T-helper 2 cell treated with Interferon-gamma antibody and Interleukin-4, amounts not matched to agents 5 μg/mL and 100 μg/mL, for 36 hours (primary cell): ENCODE results near the gene MYLK4.

Source experiments
- DNase-seq: peaks from one replicate; pipeline ENCODE4 v3.0.0; 2021; ENCODE audit warnings: low spot score
- H3K27ac Mint-ChIP-seq: one replicate; pipeline ENCODE4 v1.8.0; 2021; ENCODE audit warnings: mild to moderate bottlenecking, mixed read lengths
- H3K27me3 Mint-ChIP-seq: one replicate; pipeline ENCODE4 v1.8.0; 2021; ENCODE audit warnings: low read depth, mixed read lengths
- H3K36me3 Mint-ChIP-seq: one replicate; pipeline ENCODE4 v1.8.0; 2021; ENCODE audit warnings: low read depth, mixed read lengths
- H3K4me1 Mint-ChIP-seq: one replicate; pipeline ENCODE4 v1.8.0; 2021; ENCODE audit warnings: low read depth, mixed read lengths
- H3K4me3 Mint-ChIP-seq: one replicate; pipeline ENCODE4 v1.8.0; 2022; ENCODE audit warnings: mild to moderate bottlenecking, moderate library complexity, mixed read lengths
- H3K9me3 Mint-ChIP-seq: one replicate; pipeline ENCODE4 v1.8.0; 2021; ENCODE audit warnings: mixed read lengths

MYLK4 gene

DNA sequence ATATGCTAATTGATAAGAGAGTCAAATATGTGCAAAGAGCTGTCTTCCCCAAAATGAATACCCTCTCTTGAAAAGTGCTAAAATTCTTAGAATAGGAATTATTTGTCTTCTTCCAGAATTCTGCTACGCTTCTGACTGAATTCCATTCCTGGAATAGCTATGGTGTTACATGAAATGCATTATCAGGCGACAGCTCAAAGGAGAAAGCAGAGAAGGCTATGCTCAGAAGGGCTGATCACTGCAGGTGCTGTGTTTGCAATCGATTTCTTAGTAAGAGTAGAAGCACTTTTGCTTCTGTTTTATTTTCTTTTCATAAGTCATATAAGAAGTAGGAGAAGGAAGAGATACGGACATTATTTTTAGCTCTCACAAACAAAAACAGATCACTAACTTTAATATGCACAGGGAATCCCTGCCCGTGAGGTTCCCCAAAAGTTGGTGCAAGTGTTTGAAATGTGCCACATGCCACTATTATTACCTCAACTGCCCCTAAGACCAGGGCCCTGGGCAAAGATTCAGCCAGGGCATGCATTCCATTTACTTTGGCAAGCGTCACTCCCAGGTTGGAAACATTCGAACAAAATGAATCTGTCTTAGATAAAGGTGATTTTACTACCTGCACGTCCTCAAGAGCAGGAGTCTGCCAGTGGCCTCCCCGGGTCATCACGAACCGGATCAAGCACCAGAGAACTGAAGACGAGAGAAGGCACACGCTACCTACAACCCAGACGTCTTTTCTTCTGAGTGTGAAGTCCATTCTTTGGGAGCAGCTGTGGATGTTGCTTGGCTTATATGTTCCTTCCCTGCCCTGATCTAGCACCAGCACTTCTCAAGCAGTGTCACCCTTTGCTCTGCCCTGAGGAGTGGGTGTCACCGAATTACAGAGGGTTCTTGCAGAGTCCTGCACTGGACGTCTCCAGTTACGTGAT lies 7.2 kb downstream of the MYLK4 start:
- Mint-ChIP-seq H3K27me3 (peaks cover 32% of the 10 kb centered on the region), H3K9me3 (no peaks in the 10 kb centered on the region), H3K4me3 (no peak overlapping the region), H3K27ac (no peak overlapping the region), H3K36me3 (no peaks in the 10 kb centered on the region), H3K4me1 (no peaks in the 10 kb centered on the region)
- no peak for DNase-seq

DNA sequence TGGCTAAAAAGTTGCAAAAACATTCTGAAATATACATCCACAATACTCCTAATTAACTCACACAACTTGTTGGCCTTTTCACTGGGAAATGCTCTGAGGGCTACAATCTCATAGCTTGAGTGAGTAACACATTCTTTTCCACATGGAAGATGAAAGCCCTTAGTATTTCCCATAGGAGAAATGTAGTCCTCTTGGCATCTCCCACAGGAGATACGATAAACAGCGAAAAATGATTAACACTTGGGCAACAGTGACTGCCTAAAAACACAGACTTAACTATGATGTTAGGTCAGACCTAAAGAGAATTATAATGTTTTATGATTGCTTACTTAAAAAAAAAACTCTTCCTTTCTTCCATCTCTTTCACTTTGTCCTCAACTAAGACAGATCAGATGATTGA lies 9.0 kb downstream of the MYLK4 start:
- Mint-ChIP-seq H3K4me3 (no peak overlapping the region), H3K4me1 (no peaks in the 10 kb centered on the region), H3K27me3 (peaks cover 26% of the 10 kb centered on the region), H3K27ac (no peak overlapping the region), H3K36me3 (no peaks in the 10 kb centered on the region), H3K9me3 (no peaks in the 10 kb centered on the region)
- no peak for DNase-seq

DNA sequence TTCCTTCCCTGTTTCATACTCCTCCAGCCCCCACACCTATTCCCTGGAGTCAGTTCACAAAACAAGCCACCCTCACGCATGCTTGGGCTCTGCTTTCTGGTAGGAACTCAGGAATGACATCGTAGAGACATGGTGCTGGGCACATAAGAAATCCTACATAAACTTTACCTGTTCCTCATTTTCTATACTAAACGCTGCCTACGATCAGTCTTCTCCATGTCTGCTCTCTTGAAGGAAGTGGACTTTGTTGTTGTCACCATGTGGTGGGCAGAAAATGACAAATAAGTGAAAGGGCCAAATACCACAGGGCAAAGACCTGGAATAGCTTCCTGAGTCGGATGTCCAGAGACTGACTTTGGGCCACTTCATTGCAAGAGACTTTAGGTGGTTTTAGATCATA lies 10.1 kb downstream of the MYLK4 start:
- Mint-ChIP-seq H3K27me3 (peaks cover 22% of the 10 kb centered on the region), H3K27ac (no peak overlapping the region), H3K4me1 (no peaks in the 10 kb centered on the region), H3K4me3 (no peak overlapping the region), H3K36me3 (no peaks in the 10 kb centered on the region), H3K9me3 (no peaks in the 10 kb centered on the region)
- DNase-seq = no peak

- Mint-ChIP-seq H3K9me3 (no peaks in the 10 kb centered on the region), H3K27ac (no peak overlapping the region), H3K27me3 (peaks cover 22% of the 10 kb centered on the region), H3K4me1 (no peaks in the 10 kb centered on the region), H3K4me3 (no peak overlapping the region), H3K36me3 (no peaks in the 10 kb centered on the region)
- DNase-seq = no peak
Measured at GRCh38 chr6:2739335-2739734, 11.4 kb downstream of the MYLK4 start.

GRCh38 chr6:2738373-2738979 lies 12.2 kb downstream of the MYLK4 start:
- H3K9me3 Mint-ChIP-seq = no peaks in the 10 kb centered on the region
- no peak overlapping the region for H3K4me3 Mint-ChIP-seq
- no peaks in the 10 kb centered on the region for H3K36me3 Mint-ChIP-seq
- no peaks in the 10 kb centered on the region for H3K4me1 Mint-ChIP-seq
- DNase-seq = peak; percentile 33
- H3K27me3 Mint-ChIP-seq = peaks cover 14% of the 10 kb centered on the region
- no peak overlapping the region for H3K27ac Mint-ChIP-seq

- H3K27ac Mint-ChIP-seq = no peak overlapping the region
- H3K4me1 Mint-ChIP-seq = peaks cover 3% of the 10 kb centered on the region
- no peak overlapping the region for H3K4me3 Mint-ChIP-seq
- no peaks in the 10 kb centered on the region for H3K36me3 Mint-ChIP-seq
- peaks cover 14% of the 10 kb centered on the region for H3K27me3 Mint-ChIP-seq
- DNase-seq = no peak
- no peaks in the 10 kb centered on the region for H3K9me3 Mint-ChIP-seq
Measured at GRCh38 chr6:2737885-2738284, 12.8 kb downstream of the MYLK4 start.

DNA sequence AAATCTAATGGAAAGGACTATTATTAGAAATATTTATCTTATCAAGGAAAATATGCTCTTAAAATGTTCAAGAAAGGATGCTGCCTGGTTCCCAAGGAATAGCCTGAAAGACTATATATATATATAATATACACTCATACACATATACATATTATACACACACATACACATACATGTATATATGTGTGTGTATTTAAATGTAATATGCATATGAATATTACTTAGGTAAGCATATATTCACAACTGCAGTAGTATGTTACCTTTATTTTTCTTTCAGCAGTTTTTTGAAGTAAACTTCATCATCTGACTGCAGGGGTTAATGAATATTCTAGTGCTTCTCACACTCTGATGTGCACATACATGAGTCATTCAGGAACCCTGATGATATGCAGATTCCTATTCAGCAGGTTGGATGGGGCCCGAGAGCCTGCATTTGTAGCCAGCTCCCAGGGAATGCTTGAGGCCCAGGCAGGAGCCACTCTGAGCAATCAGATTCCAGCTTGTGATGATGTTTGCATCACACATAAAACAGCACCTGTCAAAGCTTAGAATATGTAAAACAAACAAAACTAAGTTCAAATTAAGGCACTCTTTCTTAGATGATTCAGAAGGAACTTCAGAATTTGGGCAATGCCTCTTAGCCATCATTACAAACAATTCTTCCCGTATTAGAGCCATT lies 16.1 kb downstream of the MYLK4 start:
- peaks cover 9% of the 10 kb centered on the region for H3K27me3 Mint-ChIP-seq
- no peak overlapping the region for H3K4me3 Mint-ChIP-seq
- no peak overlapping the region for H3K27ac Mint-ChIP-seq
- H3K36me3 Mint-ChIP-seq = no peaks in the 10 kb centered on the region
- peaks cover 3% of the 10 kb centered on the region for H3K4me1 Mint-ChIP-seq
- H3K9me3 Mint-ChIP-seq = no peaks in the 10 kb centered on the region
- no peak for DNase-seq

DNA sequence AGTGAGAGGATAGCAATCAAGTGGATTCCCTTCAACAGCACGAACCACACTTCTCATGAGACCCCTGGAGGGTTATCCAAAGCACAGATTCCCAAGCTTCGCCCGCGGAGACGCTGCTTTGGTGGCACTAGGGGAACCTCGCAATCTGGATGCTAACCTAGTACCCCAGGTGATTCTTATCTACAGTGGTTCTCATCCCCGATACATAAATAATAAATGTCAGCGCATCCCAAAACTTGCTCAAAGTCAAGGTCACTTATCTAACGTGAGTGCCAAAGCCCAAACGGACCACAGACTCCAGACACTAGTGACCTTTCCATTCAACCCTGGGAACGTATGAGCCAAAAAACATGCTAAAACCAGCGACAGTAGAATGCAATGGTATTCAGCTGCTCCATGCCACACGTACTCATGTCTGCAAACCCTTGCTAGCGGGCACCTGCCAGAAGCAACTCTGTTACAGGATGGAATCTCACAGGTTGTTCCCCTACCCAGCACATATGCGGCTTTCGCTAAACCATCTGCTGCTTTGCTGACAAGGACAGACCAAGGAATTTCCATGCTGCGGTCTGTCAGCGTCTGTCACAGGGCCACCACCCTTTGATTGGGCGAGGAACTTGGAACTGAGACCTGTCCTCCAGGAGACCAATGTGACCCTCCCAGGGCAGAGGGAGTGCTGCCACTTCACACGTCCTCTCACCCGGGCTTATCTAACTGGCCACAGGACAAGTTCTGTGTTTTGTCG lies 16.8 kb downstream of the MYLK4 start:
- no peaks in the 10 kb centered on the region for H3K36me3 Mint-ChIP-seq
- H3K27ac Mint-ChIP-seq = no peak overlapping the region
- H3K27me3 Mint-ChIP-seq = peaks cover 9% of the 10 kb centered on the region
- no peak overlapping the region for H3K4me3 Mint-ChIP-seq
- no peak for DNase-seq
- H3K4me1 Mint-ChIP-seq = peaks cover 3% of the 10 kb centered on the region
- no peaks in the 10 kb centered on the region for H3K9me3 Mint-ChIP-seq

DNA sequence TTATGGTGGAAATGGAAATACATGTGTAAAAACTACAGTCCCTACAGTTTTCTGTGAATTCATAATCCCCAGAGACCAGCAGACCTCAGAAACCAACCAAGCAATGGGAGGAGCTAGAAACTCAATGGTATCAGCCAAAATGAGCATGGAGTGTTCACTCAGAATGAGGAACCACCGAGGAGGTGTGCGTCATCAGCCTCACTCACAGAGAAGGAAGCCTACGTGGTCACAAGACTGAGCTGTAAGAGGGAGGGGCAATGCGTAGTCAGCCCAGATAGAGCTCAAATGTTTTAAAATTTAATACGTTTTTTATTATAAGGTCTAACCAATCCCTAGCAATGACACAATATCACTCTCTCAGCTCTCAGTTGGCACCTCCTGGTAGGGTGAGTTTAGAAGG lies 17.4 kb downstream of the MYLK4 start:
- Mint-ChIP-seq H3K27ac (no peak overlapping the region), H3K36me3 (no peaks in the 10 kb centered on the region), H3K9me3 (no peaks in the 10 kb centered on the region), H3K27me3 (peaks cover 9% of the 10 kb centered on the region), H3K4me1 (peaks cover 3% of the 10 kb centered on the region), H3K4me3 (no peak overlapping the region)
- DNase-seq = peak; percentile 50

DNA sequence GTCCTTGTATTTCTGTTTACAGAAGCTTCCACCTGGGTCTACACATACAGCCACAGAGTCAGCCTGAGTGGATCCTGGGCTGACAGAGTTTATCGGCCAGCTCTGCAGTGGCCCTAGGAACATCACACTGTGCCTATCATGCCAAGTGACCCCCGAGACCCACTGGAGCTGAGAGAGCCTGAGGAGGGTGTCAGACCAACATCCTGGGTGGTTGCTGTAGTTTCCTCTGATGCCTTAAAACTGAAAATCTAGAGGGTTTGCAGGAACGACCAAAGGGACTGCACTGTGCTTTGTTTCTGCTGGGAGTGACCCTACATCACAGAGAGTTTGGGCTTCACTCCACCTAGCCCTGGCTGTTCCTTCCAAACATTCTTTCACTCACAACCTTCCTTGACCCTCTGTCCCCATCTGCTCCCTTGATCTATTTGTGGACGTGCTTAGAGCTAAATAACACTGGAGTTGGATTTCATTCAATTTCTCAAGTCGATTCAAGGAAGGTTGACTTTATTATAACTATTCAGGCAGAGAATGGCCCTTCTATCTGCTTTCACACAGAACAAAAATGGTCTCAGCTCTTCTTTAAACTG lies 18.1 kb downstream of the MYLK4 start:
- Mint-ChIP-seq H3K36me3 (no peaks in the 10 kb centered on the region), H3K27ac (no peak overlapping the region), H3K27me3 (peaks cover 9% of the 10 kb centered on the region), H3K4me1 (peaks cover 3% of the 10 kb centered on the region), H3K9me3 (no peaks in the 10 kb centered on the region), H3K4me3 (no peak overlapping the region)
- no peak for DNase-seq

DNA sequence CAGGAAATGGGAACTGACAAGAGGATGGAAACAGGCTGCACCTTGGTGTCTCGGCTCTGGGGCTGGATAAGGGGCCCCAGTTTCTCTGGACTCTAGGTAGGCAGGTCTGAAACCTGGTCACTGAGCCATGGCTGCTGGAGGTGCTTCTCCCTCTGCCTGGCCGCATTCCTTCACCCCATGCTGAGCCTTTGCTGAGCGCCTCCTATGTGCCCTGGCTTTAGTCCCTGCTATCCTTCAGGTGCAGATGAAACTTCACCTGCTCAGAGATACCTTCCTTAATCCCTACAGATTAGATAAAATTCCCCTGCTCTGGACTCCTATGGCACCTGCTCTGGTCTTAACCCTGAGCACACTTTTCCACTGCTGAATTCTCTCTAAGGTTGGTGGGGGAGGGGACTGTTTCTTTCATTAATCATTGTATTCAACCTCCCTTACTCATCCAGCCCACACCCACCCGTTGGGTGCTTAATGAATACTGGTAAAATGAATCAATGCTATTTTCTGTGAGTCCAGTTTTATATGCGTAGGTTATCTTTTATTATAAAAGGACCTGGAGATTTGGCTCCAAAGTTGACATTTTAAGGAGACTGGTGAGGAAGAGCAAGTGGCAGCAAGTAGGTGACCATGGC lies 19.3 kb downstream of the MYLK4 start:
- DNase-seq = no peak
- H3K27me3 Mint-ChIP-seq = peaks cover 5% of the 10 kb centered on the region
- no peak overlapping the region for H3K4me3 Mint-ChIP-seq
- H3K9me3 Mint-ChIP-seq = no peaks in the 10 kb centered on the region
- H3K36me3 Mint-ChIP-seq = no peaks in the 10 kb centered on the region
- peaks cover 3% of the 10 kb centered on the region for H3K4me1 Mint-ChIP-seq
- no peak overlapping the region for H3K27ac Mint-ChIP-seq

- no peaks in the 10 kb centered on the region for H3K9me3 Mint-ChIP-seq
- no peak overlapping the region for H3K27ac Mint-ChIP-seq
- no peaks in the 10 kb centered on the region for H3K36me3 Mint-ChIP-seq
- peaks cover 5% of the 10 kb centered on the region for H3K27me3 Mint-ChIP-seq
- H3K4me1 Mint-ChIP-seq = peaks cover 3% of the 10 kb centered on the region
- H3K4me3 Mint-ChIP-seq = no peak overlapping the region
- no peak for DNase-seq
Measured at GRCh38 chr6:2730353-2731107, 20.2 kb downstream of the MYLK4 start.
